NCI-H128 (cell line): ENCODE results near the gene CPA5.
A peak's percentile ranks its signal among the peaks of the same experiment; 100 is the strongest.
"Not testable (repeated sequence)": the region's sequence is repeated elsewhere in the genome, so short reads cannot be mapped to it uniquely, and the experiment has no call there.

Experiments
- DNase-seq: peaks from one replicate; lab custom pipeline; 2025; ENCODE audit not compliant: unreplicated experiment; lab: John Stamatoyannopoulos, UW

The CPA5 gene, protein sequence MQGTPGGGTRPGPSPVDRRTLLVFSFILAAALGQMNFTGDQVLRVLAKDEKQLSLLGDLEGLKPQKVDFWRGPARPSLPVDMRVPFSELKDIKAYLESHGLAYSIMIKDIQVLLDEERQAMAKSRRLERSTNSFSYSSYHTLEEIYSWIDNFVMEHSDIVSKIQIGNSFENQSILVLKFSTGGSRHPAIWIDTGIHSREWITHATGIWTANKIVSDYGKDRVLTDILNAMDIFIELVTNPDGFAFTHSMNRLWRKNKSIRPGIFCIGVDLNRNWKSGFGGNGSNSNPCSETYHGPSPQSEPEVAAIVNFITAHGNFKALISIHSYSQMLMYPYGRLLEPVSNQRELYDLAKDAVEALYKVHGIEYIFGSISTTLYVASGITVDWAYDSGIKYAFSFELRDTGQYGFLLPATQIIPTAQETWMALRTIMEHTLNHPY

DNA sequence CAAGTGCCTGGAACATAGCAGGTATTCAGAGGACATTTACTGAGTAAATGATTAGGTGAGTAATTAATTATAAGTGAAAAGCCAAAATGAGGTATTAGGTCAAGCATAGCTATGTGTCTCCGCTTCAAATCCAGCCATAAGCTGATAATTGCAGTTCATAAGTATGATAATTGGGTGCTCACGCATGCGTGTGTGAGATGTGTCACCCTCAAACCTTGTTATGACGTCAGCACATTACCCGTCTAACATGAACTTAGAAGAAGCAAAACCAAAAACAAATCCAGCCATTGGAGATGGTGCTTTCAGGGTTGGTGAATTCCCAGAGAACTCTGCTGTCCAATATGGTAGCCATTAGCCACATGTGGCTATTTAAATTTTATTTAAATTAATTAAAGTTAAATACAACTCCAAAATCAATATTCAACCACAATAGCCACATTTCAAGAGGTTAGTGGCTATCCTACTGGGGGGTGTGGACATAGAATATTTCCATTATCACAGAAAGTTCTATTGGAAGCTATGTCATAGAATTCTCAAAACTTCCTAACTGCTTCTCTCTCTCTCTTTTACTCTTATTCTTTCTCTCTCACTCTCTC is at the start of gene CPA5:
Gene CPA5, plus strand, starts transcription at position 546 of the 596 bp plus-strand sequence. CDS start 1,670 bp downstream, outside the sequence.
- DNase-seq, result no peak

DNA sequence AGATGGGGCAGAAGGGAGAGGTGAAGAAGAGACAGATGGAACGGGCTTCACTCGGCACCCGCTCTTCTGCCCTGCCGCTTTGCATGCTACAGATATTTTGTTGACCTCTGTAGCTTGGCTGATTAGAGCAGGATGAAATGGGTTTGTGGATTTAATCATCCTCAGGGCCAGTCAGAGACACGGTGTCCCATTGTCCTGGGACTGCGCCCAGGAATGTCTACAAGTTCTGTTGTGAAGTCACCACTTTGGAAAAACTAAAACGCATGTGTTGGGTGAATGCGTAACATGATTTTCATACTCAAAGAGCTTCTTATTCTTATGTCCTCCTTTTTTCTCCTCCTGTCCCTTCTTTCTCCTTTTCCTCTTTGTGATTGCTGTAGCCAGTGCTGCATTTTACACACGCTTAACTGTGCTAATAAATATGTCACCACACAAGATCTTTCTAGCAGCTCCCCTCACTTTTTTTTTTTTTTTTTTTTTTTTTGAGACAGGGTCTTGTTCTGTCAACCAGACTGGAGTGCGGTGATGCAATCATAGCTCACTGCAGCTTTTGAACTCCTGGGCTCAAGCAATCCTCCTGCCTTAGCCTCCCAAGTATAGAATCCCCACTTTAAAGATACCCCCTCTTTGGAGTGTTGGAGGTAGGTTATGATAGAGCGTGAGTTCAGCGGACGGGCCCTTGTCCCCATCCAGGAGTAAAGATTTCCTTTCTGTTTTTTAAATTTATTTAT is 48.2 kb upstream of the CPA5 start:
- DNase-seq, result no peak

GRCh38 chr7:130297628-130298543 is 46.7 kb upstream of the CPA5 start:
- DNase-seq, result peak; percentile 60

- DNase-seq, result no peak
Observed at GRCh38 chr7:130298544-130299326, 45.9 kb upstream of the CPA5 start.

- DNase-seq, result no peak
Observed at GRCh38 chr7:130299866-130300265, 44.8 kb upstream of the CPA5 start.

DNA sequence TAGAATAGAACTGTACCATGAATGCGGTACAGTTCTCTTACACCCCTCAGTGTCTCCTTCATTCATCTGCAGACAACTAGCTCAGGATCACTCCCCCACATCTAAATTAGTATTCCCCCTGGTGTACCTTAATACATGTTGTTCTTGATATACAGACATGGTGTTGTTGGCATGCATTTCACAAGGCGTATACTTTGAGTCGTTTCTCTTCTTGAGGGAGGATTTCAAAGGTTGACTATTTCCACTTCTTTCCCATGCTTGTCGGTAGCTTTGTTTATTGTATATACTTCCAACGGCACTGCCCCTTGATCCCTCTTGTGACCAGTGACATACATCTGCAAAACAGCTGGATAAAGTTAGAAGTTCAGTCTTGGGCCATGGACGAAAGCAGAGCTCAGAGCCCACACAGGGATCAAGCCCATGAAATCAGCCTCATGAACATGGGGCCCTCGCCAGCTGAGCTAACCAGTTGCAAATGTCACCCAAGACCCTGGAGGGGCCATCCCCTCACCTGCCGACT is 43.1 kb upstream of the CPA5 start:
- DNase-seq, result no peak

DNA sequence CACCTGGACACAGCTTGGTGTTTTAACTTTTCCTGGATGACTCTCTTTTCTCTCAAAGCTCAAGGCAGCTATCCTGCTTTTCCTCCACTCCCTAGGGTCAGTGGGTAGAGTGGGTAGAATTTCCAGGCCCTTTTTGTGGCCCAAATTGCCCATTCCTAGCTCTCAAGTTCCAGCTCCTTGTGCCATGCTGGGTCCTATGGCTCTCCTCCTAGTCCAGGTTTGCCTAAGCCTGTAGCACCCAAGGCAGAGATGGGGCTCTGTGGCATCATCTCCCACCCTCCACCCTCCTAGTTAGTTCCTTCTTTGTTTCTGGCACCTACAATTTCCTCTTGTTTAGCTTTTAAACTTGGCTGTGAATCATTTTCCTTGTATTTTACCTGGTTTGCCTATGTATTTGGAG is 42.0 kb upstream of the CPA5 start:
- DNase-seq, result no peak

DNA sequence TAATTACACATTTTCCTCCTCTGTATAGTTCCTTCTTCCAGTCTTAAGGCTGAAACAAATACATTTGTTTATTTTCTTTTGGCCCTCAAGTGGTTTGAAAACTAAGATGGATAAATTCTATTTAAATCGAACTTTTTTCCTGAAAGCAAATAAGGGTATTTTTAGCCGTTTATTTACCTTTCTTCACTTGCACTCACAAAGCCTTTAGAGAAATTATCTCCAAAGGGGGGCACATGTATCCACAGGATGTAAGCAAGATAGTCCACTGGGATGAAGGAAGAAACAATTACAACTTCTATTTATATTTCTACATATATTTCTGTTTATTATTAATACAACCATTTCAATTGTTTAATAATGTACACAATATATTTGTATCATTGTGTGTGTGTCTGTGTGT is 41.5 kb upstream of the CPA5 start:
- no peak for DNase-seq

GRCh38 chr7:130303551-130303950 is 41.1 kb upstream of the CPA5 start:
- DNase-seq, result no peak

DNA sequence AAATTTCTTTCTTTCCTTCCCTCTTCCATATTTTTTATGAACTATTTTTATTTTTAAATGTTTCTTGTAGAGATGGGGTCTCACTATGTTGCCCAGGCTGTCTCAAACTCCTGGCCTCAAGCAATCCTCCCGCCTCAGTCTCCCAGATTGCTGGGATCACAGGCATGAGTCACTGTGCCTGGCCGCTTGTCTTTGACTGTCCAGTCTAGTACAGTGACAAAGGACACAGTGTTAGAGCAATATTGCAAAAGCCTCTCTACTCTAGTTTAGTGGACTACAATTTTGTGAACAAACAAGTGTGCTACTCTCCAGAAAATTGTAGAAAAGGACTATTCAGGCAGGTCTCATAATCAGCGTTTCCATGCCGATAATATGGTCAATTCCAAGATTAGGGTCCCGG is 40.6 kb upstream of the CPA5 start:
- no peak for DNase-seq

DNA sequence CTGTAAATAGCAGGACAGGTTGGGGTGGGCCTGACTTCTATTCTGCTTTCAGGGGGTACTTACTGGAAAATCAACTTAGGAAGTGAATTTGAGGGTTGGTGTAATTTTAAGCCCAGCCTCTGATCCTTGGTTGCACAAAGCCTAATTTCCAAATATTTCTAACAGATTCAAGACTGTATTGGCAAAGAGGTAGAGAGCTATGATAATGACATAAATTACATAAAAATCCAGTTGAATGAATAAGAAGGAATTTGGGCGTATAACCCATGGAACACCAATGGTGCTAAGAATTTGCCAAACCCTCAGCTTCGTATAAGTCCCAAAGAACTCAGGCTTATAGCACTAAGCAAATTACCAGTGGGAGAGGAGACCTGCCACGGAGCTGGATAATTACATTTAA is 39.7 kb upstream of the CPA5 start:
- DNase-seq, result no peak

GRCh38 chr7:130305433-130306042 is 39.1 kb upstream of the CPA5 start:
- DNase-seq, result no peak

DNA sequence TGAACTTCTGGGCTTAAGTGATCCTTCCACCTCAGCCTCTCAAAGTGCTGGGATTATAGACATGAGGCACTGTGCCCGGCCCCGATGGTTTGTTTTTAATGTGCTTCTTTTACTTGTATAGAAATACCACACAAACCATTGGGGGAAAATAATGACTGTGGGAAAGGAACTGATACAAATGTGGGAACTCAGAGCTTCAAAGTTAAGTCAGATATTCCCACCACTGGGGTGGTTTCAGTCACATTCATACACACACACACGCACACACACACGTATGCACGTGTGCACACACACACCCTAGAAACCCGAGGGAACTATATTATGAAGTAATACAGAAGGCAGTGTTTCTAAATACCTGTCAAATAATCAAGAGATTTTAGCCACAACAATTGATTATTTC is 34.6 kb upstream of the CPA5 start:
- DNase-seq, result no peak

- no peak for DNase-seq
Observed at GRCh38 chr7:130314305-130314704, 30.3 kb upstream of the CPA5 start.

- no peak for DNase-seq
Observed at GRCh38 chr7:130319541-130319940, 25.1 kb upstream of the CPA5 start.

DNA sequence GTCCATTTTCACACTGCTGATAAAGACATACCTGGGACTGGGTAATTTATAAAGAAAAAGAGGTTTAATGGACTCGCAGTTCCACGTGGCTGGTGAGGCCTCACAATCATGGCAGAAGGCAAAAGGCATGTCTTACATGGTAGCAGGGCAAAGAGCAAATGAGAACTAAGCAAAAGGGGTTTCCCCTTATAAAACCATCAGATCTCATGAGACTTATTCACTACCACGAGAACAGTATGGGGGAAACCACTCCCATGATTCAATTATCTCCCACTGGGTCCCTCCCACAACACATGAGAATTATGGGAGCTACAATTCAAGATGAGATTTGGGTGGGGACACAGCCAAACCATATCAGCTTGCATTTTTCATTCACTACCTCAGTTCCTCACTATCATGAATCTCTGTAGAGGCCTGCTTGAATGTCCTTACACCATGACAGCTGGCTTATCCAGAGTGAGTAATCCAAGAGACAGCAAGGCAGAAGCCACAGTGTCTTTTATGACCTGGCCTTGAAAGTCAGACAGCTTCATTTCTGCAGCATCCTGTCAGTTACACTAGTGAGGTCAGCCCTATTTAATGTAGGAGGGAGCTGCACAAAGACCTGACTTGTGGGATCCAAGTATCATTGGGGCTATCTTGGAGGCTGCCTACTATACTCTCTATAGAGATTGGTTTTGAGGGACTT is 22.9 kb upstream of the CPA5 start:
- DNase-seq, result not testable (repeated sequence)

DNA sequence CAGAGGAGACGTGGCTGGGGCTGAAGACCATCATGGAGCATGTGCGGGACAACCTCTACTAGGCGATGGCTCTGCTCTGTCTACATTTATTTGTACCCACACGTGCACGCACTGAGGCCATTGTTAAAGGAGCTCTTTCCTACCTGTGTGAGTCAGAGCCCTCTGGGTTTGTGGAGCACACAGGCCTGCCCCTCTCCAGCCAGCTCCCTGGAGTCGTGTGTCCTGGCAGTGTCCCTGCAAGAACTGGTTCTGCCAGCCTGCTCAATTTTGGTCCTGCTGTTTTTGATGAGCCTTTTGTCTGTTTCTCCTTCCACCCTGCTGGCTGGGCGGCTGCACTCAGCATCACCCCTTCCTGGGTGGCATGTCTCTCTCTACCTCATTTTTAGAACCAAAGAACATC is 22.0 kb upstream of the CPA5 start:
- no peak for DNase-seq

DNA sequence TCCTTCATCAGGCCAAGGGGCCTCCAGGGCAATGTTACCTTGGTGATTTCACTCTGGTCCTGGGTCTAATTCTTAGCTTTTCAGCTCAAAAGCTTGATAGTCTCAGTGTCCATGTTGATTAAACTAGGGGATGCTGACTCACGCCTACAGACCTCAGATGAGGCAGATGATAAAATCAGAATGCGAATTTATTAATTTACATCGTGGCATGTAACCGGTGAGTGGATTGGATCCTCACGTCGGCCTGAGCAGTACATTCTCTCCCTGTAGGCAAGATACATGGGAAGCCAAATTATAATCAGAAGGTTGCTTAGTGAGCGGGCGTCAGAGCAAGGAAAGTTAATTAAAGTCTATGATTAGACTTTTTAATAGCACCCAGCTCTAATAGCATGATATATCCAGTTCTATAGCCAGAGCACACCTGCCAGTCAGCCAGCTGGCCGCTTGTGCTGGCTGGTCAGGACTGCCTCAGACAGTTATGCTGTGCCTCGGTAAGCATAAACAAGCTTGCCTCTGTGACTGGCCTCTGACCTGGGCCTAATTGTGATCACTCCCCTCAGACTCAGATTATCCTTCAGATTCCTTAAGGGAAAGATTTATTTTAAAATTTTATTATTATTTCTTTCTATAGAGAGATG is 20.2 kb upstream of the CPA5 start:
- no peak for DNase-seq
